Liver (tissue), 9 donors: ENCODE results near the gene ADAMTS16. TPM values are rescaled to one million over a fixed set of nuclear protein-coding genes. Genes with fewer than 3 reads are reported as not detected.

Source experiments
- DNase-seq: peaks from one replicate; pipeline ENCODE4 v3.0.0-alpha.2; 2017; ENCODE audit warnings: low spot score
- H3K27ac ChIP-seq, 2 donors: one replicate each; pipeline ENCODE4 v1.7.0; 2013; ENCODE audit warnings: inconsistent platforms in 2 of 2, low read length in 2 of 2, control low read depth in 1 of 2, low read depth in 1 of 2, mild to moderate bottlenecking in 1 of 2
- H3K27me3 ChIP-seq, 4 donors: one replicate each; pipeline versions ENCODE4 v1.6.1 to v1.7.0; 2013; ENCODE audit warnings: low read length in 3 of 4, inconsistent platforms in 1 of 4, mild to moderate bottlenecking in 1 of 4, moderate library complexity in 1 of 4; ENCODE audit not compliant: control insufficient read depth in 4 of 4, insufficient read depth in 4 of 4
- H3K36me3 ChIP-seq, 4 donors: one replicate each; pipeline versions ENCODE4 v1.6.1 to v1.7.0; 2013; ENCODE audit warnings: low read length in 3 of 4, mild to moderate bottlenecking in 3 of 4, low read depth in 1 of 4, moderate library complexity in 1 of 4; ENCODE audit not compliant: control insufficient read depth in 4 of 4, insufficient read depth in 3 of 4
- H3K4me1 ChIP-seq, 4 donors: one replicate each; pipeline versions ENCODE4 v1.6.1 to v1.7.0; 2013; ENCODE audit warnings: low read length in 3 of 4, mild to moderate bottlenecking in 3 of 4, moderate library complexity in 1 of 4; ENCODE audit not compliant: control insufficient read depth in 4 of 4, insufficient read depth in 4 of 4
- H3K4me3 ChIP-seq, 3 donors: one replicate each; pipeline versions ENCODE4 v1.6.1 to v1.7.0; 2013; ENCODE audit warnings: low read length in 3 of 3, control low read depth in 1 of 3, low read depth in 1 of 3, mild to moderate bottlenecking in 1 of 3
- H3K9ac ChIP-seq, 2 donors: one replicate each; pipeline ENCODE4 v1.7.0; 2013; ENCODE audit warnings: low read length in 2 of 2, mild to moderate bottlenecking in 2 of 2, moderate library complexity in 2 of 2, control low read depth in 1 of 2, low read depth in 1 of 2
- H3K9me3 ChIP-seq, 4 donors: one replicate each; pipeline versions ENCODE4 v1.6.1 to v1.7.0; 2013; ENCODE audit warnings: low read length in 3 of 4; ENCODE audit not compliant: control insufficient read depth in 4 of 4
- CTCF ChIP-seq: fragments of 150-350 bp; IDR thresholded peaks from 2 replicates; pipeline ENCODE4 v1.5.1; 2017; ENCODE audit warnings: improper control_type of control experiment, low read depth, low read length; ENCODE audit not compliant: missing input control
- EGR1 ChIP-seq, 2 donors: IDR thresholded peaks; 2 replicates each; pipeline ENCODE4 v1.6.1; 2016 to 2018; ENCODE audit warnings: antibody characterized with exemption in 2 of 2, low read depth in 2 of 2
- FOXA1 ChIP-seq: IDR thresholded peaks from 2 replicates; pipeline ENCODE4 v1.6.1; 2016; ENCODE audit warnings: antibody characterized with exemption
- FOXA2 ChIP-seq: IDR thresholded peaks from 2 replicates; pipeline ENCODE4 v1.6.1; 2016; ENCODE audit warnings: antibody characterized with exemption
- GABPA ChIP-seq, 2 donors: IDR thresholded peaks in 1 of 2; conservative IDR thresholded peaks in 1 of 2; 2 replicates each; pipeline ENCODE4 v1.6.1; 2016; ENCODE audit warnings: antibody characterized with exemption in 2 of 2, mild to moderate bottlenecking in 1 of 2, moderate library complexity in 1 of 2
- HNF4A ChIP-seq, 2 donors: conservative IDR thresholded peaks; 2 replicates each; pipeline ENCODE4 v1.6.1; 2016; ENCODE audit warnings: antibody characterized with exemption in 2 of 2, mild to moderate bottlenecking in 2 of 2
- HNF4G ChIP-seq: IDR thresholded peaks from 2 replicates; pipeline ENCODE4 v1.6.1; 2016; ENCODE audit warnings: antibody characterized with exemption
- MAX ChIP-seq: IDR thresholded peaks from 2 replicates; pipeline ENCODE4 v1.6.1; 2016; ENCODE audit warnings: antibody characterized with exemption
- NR2F2 ChIP-seq: IDR thresholded peaks from 2 replicates; pipeline ENCODE4 v1.6.1; 2016; ENCODE audit warnings: antibody characterized with exemption
- RAD21 ChIP-seq, 2 donors: IDR thresholded peaks; 2 replicates each; pipeline ENCODE4 v1.6.1; 2016; ENCODE audit warnings: antibody characterized with exemption in 2 of 2, mild to moderate bottlenecking in 2 of 2
- REST ChIP-seq: IDR thresholded peaks from 2 replicates; pipeline ENCODE4 v1.6.1; 2016; ENCODE audit warnings: antibody characterized with exemption, mild to moderate bottlenecking
- RXRA ChIP-seq, 2 donors: IDR thresholded peaks; 2 replicates each; pipeline ENCODE4 v1.6.1; 2017 to 2018; ENCODE audit warnings: antibody characterized with exemption in 2 of 2, mild to moderate bottlenecking in 1 of 2
- SP1 ChIP-seq: IDR thresholded peaks from 2 replicates; pipeline ENCODE4 v1.6.1; 2018; ENCODE audit warnings: antibody characterized with exemption, mild to moderate bottlenecking
- TAF1 ChIP-seq: conservative IDR thresholded peaks from 2 replicates; pipeline ENCODE4 v1.6.1; 2016; ENCODE audit warnings: antibody characterized with exemption, mild to moderate bottlenecking
- YY1 ChIP-seq: IDR thresholded peaks from 2 replicates; pipeline ENCODE4 v1.6.1; 2016; ENCODE audit warnings: antibody characterized with exemption, mild to moderate bottlenecking
- ZBTB33 ChIP-seq: IDR thresholded peaks from 2 replicates; pipeline ENCODE4 v1.6.1; 2016; ENCODE audit warnings: antibody characterized with exemption
- WGBS: extraction: QIAGEN DNeasy Blood & Tissue Kit; methylation state at CpG from one replicate; pipeline ENCODE4 v1.1.7; 2013; 5-methylcytosine and 5-hydroxymethylcytosine counted together
- polyA plus RNA-seq, 2 donors: library from polyadenylated mRNA; stranded (reverse) in 1 of 2; unstranded in 1 of 2; fragments of 200-250 nt in 1 of 2; fragments of >200 nt in 1 of 2; fragmentation: Nextera tagmentation in 1 of 2; extraction: Ambion mirVana in 1 of 2; gene quantifications; one replicate each; pipeline versions ENCODE4 v1.2.1 to v1.2.3, GENCODE V29; 2013 to 2015
- total RNA-seq, 2 donors: library from RNA; depleted of rRNA; stranded (reverse); fragments of >200 nt; gene quantifications; one replicate each; pipeline ENCODE4 v1.2.3, GENCODE V29; 2014
- TF ChIP-seq, protein P1 (sequence below): IDR thresholded peaks from 2 replicates; pipeline ENCODE4 v1.6.1; 2016; ENCODE audit warnings: antibody characterized with exemption
- donor health status: healthy.
- donor health status: healthy.
- donor health status: healthy.
- donor health status: healthy.
- donor health status: healthy.

The ADAMTS16 gene
- total and polyA plus RNA-seq, 4 donors: under 0.01 to 0.84 TPM; not detected in 2

GRCh38 chr5:5104550-5104949 lies 35.6 kb upstream of the ADAMTS16 start:
- Histone ChIP-seq H3K9me3 (peaks cover 0 to 5% (median 0%) of the 10 kb centered on the region in 4 donors), H3K9ac (no peak overlapping the region), H3K36me3 (no peaks in the 10 kb centered on the region), H3K27me3 (no peaks in the 10 kb centered on the region), H3K4me3 (no peak overlapping the region), H3K27ac (no peak overlapping the region), H3K4me1 (no peaks in the 10 kb centered on the region)
- TF ChIP-seq RXRA (IDR thresholded peaks at IDR 0.05): no peak
- no peak for TF ChIP-seq YY1
- TF ChIP-seq GABPA (IDR thresholded peaks at IDR 0.05 in 1 of 2, conservative IDR thresholded peaks at IDR 0.05 in 1 of 2): no peak
- TF ChIP-seq RAD21 (IDR thresholded peaks at IDR 0.05): no peak
- no peak for TF ChIP-seq NR2F2
- TF ChIP-seq TAF1: no peak
- no peak for TF ChIP-seq SP1
- TF ChIP-seq REST: no peak
- TF ChIP-seq EGR1 (IDR thresholded peaks at IDR 0.05; ENCODE audit: low read depth in 2 of 2): no peak
- TF ChIP-seq HNF4A (conservative IDR thresholded peaks at IDR 0.05): no peak
- TF ChIP-seq MAX: no peak
- no peak for TF ChIP-seq CTCF
- WGBS: 86% methylated on average over 1 of the region's 1 CpG
- DNase-seq: no peak

GRCh38 chr5:5105531-5105930 lies 34.6 kb upstream of the ADAMTS16 start:
- H3K9me3 ChIP-seq: peaks cover 0 to 5% (median 0%) of the 10 kb centered on the region in 4 donors
- no peak for DNase-seq
- H3K36me3 ChIP-seq: no peaks in the 10 kb centered on the region
- H3K27ac ChIP-seq: no peak overlapping the region
- no peak overlapping the region for H3K4me3 ChIP-seq
- no peak overlapping the region for H3K9ac ChIP-seq
- H3K4me1 ChIP-seq: no peaks in the 10 kb centered on the region
- WGBS: 47% methylated on average over 1 of the region's 1 CpG
- no peaks in the 10 kb centered on the region for H3K27me3 ChIP-seq
- TF ChIP-seq FOXA1 (no peak), HNF4G (no peak), RAD21 (IDR thresholded peaks at IDR 0.05) (no peak), TAF1 (no peak), HNF4A (conservative IDR thresholded peaks at IDR 0.05) (no peak), MAX (no peak), RXRA (IDR thresholded peaks at IDR 0.05) (no peak), FOXA2 (no peak), ZBTB33 (no peak), CTCF (no peak), YY1 (no peak), NR2F2 (no peak), REST (no peak), GABPA (IDR thresholded peaks at IDR 0.05 in 1 of 2, conservative IDR thresholded peaks at IDR 0.05 in 1 of 2) (no peak), EGR1 (IDR thresholded peaks at IDR 0.05; ENCODE audit: low read depth in 2 of 2) (no peak), SP1 (no peak)
- TF ChIP-seq, protein P1, sequence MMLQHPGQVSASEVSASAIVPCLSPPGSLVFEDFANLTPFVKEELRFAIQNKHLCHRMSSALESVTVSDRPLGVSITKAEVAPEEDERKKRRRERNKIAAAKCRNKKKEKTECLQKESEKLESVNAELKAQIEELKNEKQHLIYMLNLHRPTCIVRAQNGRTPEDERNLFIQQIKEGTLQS: no peak
